ENCODE measurements around the gene DPH7.

GRCh38 chr9:137535120-137535428 lies 43.7 kb downstream of the DPH7 start:
- no peak for TF ChIP-seq POLR2A (IDR thresholded peaks at IDR 0.05)
- TF ChIP-seq CTCF (IDR thresholded peaks at IDR 0.05): no peak
- TF ChIP-seq POLR2AphosphoS5 (IDR thresholded peaks at IDR 0.05): no peak
